GM10266 (cell line): ENCODE measurements around the gene PSMC4.
"Not testable (repeated sequence)": the region's sequence is repeated elsewhere in the genome, so short reads cannot be mapped to it uniquely, and the experiment has no call there.

ENCODE experiments used
- DNase-seq: peaks from one replicate; pipeline ENCODE4 v3.0.0; 2012; ENCODE audit errors: extremely low spot score
- TF ChIP-seq, protein P1 (sequence below): IDR thresholded peaks from 2 replicates; pipeline ENCODE4 v1.5.1; 2012; ENCODE audit warnings: mild to moderate bottlenecking, low read depth; ENCODE audit not compliant: control insufficient read depth, insufficient read depth; ENCODE audit errors: missing control alignments

Gene PSMC4

DNA sequence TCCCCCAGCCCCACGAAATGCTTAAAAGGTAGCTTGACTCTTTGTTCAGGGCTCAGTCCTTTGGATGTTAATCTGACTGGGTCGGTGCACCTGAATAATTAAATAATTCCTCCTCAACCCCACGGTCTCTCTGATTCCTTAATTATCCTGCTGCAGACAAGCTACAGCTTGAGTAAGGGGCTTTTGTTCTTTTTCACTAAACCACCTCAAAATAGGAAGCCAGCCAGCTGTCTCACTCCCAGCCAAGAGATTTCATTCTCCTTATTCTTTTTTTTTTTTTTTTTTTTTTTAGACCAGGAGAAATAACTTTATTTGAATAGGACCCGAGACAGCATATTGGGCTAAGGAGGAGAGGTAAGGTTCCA is 28.6 kb upstream of the PSMC4 start:
- TF ChIP-seq, protein P1, sequence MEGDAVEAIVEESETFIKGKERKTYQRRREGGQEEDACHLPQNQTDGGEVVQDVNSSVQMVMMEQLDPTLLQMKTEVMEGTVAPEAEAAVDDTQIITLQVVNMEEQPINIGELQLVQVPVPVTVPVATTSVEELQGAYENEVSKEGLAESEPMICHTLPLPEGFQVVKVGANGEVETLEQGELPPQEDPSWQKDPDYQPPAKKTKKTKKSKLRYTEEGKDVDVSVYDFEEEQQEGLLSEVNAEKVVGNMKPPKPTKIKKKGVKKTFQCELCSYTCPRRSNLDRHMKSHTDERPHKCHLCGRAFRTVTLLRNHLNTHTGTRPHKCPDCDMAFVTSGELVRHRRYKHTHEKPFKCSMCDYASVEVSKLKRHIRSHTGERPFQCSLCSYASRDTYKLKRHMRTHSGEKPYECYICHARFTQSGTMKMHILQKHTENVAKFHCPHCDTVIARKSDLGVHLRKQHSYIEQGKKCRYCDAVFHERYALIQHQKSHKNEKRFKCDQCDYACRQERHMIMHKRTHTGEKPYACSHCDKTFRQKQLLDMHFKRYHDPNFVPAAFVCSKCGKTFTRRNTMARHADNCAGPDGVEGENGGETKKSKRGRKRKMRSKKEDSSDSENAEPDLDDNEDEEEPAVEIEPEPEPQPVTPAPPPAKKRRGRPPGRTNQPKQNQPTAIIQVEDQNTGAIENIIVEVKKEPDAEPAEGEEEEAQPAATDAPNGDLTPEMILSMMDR, result no peak
- DNase-seq, result no peak

DNA sequence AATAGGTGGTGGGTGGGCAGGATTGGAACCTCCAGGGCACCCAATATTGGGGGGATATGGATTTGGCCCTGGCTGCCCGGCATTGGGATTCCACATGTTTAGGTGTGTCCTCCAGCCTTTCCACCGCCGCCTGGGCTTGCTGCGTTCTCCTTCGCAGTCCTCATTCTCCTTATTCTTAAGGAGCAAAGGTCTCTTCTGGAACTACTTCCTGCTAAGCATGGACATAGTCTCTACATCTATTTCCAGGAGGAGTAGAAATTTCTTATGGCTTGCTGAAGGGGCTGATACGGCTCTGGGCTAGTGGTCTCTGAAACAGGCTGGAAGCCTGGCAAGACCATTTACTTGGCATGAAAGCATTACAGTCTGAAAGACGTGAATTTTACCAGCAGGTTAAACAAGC is 27.4 kb upstream of the PSMC4 start:
- TF ChIP-seq, protein P1, result no peak
- no peak for DNase-seq

DNA sequence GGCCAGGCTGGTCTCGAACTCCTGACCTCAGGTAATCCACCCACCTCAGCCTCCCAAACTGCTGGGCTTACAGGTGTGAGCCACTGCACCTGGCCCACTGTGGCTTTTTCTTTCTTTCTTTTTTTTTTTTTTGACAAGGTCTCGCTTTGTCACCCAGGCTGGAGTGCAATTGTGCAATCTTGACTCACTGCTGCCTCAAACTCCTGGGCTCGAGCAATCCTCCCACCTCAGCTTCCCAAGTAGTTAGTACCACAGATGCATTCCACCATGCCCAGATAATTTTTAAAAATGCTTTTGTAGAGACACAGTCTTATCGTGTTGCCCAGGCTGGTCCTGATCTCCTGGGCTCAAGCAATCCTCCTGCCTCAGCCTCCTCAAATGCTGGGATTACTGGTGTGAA is 24.4 kb upstream of the PSMC4 start:
- DNase-seq, result no peak
- TF ChIP-seq, protein P1, result no peak

DNA sequence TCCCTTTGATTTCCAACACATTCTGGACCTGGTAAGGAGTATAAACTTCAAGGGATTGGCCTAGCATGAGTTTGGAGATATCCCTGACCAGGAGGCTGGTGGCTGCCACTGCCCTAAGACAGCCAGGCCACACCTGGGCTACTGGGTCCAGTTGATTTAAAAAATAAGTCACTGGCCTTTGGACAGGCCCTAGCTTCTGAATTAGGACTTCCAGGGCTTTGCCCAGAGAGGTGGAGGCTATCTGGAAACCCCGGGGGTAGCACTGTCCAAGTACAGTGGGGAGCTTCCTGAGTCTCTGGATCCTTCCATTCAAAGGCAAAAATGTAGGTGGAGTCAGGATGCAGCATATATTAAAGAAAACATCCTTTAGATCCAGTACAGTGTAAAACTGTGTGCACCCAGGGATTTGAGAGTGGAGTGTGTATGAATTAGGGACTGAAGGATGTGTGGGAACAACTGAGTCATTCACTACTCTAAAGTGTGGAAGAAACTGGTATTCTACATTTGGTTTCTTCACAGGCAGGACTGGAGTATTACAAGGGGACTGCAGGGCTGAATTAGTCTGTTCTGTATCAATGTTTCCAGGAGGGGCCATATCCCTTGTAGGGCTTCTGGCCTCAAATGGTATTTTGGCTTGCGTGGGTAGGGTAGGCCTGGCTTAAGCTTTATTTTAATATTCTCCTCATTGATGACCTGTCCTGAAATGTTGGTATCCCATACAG is 21.8 kb upstream of the PSMC4 start:
- TF ChIP-seq, protein P1, result no peak

DNA sequence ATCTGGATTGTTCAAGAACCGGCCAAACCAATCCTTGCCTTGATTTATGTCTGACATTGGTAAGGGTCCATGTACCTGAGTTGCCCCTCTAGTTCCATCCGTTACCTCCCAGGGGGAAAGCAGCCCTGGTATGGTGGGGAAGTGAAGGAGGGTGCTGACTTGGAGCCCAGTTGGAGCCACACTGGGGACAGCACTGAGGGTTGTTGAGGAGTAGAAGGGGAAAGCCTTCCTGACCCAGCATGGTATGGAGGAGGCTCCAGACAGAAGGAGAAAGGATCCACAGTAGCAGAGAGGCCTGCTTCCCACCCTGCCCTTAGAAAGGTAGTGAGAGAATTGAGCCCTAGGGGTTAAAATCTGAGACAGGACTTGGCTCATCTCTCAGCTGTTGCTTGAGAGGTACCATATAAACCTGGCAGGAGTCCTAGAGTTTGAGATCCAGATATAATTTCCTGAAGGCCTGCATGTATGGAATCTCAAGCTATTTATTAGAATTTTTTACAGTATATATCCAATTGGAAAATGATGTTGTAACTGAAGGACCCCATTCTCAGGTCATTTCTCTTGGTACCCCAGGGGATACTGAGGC is 19.8 kb upstream of the PSMC4 start:
- TF ChIP-seq, protein P1, result no peak
- DNase-seq, result no peak

More for the DNA sequence above, 21.8 kb upstream of the PSMC4 start:
- DNase-seq, result no peak

DNA sequence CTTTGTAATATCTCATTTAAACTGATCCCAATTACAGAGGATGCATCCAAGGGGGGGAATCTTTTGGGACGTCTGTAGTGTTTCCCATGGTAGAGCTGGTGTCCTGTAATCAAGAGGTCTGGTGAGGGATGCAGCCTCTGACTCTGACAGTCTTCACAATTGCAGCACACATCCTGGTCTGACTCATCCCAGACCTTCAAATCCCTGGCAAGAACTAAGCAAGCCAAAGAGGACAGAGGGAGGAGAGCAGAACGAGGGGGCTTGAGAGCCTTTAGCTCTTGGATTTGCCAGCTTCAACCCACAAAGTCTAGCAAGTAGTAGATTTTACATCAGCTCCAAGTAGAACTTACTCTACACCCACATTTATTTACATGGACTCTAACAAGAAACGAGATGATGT is 19.3 kb upstream of the PSMC4 start:
- no peak for DNase-seq
- TF ChIP-seq, protein P1, result no peak

DNA sequence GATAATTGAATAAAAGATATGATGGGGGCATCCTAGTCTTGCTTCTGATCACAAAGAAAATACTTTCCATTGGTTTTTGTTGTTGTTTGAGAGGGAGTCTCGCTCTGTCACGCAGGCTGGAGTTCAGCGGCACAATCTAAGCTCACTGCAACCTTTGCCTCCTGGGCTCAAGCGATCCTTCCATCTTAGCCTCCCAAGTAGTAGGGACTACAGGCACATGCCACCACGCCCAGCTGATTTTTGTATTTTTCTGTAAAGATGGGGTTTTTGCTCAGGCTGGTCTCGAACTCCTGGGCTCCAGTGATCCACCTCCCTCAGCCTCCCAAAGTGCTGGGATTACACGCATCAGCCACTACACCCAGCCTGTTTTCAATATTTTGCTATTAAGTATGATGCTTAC is 17.1 kb upstream of the PSMC4 start:
- TF ChIP-seq, protein P1, result no peak
- no peak for DNase-seq

DNA sequence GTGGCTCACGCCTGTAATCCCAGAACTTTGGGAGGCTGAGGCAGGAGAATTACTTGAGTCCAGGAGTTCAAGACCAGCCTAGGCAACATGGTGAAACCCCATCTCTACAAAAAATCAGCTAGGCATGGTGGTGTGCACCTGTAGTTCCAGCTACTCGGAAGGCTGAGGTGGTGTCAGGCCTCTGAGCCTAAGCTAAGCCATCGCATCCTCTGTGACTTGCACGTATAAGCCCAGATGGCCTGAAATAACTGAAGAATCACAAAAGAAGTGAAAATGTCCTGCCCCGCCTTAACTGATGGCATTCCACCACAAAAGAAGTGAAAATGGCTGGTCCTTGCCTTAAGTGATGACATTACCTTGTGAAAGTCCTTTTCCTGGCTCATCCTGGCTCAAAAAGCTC is 13.1 kb upstream of the PSMC4 start:
- not testable (repeated sequence) for DNase-seq

DNA sequence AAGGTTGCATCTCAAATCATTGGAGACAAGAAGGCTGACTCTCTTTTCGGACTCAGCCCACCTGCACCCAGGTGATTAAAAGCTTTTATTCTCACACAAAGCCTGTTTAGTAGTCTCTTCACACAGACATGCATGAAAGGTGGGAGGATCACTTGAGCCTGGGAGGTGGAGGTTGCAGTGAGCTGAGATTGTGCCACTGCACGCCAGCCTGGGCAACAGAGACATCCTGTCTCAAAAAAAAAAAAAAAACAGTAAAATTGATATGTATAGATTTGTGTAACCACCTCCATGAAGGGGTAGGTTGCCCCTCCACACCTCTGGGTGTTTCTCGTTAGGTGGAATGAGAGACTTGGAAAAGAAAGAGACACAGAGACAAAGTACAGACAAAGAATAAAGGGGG is 12.0 kb upstream of the PSMC4 start:
- not testable (repeated sequence) for DNase-seq

DNA sequence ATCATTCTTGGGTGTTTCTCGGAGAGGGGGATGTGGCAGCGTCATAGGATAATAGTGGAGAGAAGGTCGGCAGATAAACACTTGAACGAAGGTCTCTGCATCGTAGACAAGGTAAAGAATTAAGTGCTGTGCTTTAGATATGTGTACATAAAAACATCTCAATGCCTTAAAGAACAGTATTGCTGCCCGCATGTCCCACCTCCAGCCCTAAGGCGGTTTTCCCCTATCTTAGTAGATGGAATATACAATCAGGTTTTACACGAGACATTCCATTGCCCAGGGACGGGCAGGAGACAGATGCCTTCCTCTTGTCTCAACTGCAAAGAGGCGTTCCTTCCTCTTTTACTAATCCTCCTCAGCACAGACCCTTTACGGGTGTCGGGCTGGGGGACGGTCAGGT is 11.6 kb upstream of the PSMC4 start:
- not testable (repeated sequence) for DNase-seq
